ENCODE measurements around the gene RSBN1.

DNA sequence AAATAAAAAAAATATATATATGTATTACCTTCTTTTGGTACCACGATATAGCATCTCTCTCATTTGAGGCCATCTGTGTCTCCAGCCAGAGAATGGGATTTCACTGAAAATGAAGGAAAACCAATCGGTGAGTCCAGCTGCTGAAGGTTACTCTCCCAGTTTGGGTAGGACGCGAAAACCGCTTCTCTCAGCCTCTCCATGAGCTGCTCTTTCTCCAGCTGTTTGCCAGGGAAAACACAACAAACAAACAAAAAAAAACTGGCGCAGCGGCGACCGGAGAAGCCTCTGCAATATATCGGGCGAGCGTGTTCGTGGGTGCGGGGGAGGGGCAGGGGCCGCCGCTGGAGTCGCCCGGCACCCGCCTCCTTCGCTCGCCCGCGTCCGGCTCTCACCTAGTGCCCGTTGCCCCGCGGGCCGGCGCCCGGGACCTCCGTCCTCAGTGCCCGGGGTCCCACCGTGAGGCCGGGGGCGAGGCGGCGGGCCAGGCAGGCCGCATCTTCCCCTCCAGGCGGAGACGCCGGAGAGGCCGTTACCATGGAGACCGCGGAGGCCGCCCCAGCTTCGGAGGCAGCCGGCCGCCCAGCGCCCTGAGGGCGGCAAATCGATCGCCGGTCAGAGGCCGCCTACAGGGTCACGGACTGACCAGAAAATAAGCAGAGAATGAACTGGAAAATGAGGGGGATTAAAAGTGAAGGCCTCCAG, 53.5 kb downstream of the RSBN1 start:
- TF ChIP-seq, protein P1, sequence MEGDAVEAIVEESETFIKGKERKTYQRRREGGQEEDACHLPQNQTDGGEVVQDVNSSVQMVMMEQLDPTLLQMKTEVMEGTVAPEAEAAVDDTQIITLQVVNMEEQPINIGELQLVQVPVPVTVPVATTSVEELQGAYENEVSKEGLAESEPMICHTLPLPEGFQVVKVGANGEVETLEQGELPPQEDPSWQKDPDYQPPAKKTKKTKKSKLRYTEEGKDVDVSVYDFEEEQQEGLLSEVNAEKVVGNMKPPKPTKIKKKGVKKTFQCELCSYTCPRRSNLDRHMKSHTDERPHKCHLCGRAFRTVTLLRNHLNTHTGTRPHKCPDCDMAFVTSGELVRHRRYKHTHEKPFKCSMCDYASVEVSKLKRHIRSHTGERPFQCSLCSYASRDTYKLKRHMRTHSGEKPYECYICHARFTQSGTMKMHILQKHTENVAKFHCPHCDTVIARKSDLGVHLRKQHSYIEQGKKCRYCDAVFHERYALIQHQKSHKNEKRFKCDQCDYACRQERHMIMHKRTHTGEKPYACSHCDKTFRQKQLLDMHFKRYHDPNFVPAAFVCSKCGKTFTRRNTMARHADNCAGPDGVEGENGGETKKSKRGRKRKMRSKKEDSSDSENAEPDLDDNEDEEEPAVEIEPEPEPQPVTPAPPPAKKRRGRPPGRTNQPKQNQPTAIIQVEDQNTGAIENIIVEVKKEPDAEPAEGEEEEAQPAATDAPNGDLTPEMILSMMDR (IDR thresholded peaks at IDR 0.05 in 2 of 3, conservative IDR thresholded peaks at IDR 0.05 in 1 of 3; ENCODE audit: borderline replicate concordance in 1 of 3, insufficient read depth in 1 of 3, low read depth in 2 of 3, low read length in 2 of 3) = no peak
- TF ChIP-seq ELF1 (IDR thresholded peaks at IDR 0.05; ENCODE audit: borderline replicate concordance, low read depth) (no peak), POLR2A (IDR thresholded peaks at IDR 0.05; ENCODE audit: borderline replicate concordance, extremely low read depth, insufficient read depth, insufficient read length) (no peak), EZH2 (IDR thresholded peaks at IDR 0.05) (no peak), EZH2phosphoT487 (IDR thresholded peaks at IDR 0.05; ENCODE audit: borderline replicate concordance) (no peak), TCF7L2 (IDR thresholded peaks at IDR 0.05; ENCODE audit: borderline replicate concordance, extremely low read depth, insufficient read depth, insufficient read length) (no peak), RAD21 (IDR thresholded peaks at IDR 0.05; ENCODE audit: low read depth) (no peak), POLR2AphosphoS5 (IDR thresholded peaks at IDR 0.05; ENCODE audit: low read depth, low read length) (no peak), SP1 (IDR thresholded peaks at IDR 0.05; ENCODE audit: low read depth) (no peak), YY1 (IDR thresholded peaks at IDR 0.05; ENCODE audit: extremely low read depth, insufficient replicate concordance, low read depth, low read length) (no peak), ZNF274 (IDR thresholded peaks at IDR 0.05; ENCODE audit: low read depth, low read length) (no peak)
- TF ChIP-seq, protein P2, sequence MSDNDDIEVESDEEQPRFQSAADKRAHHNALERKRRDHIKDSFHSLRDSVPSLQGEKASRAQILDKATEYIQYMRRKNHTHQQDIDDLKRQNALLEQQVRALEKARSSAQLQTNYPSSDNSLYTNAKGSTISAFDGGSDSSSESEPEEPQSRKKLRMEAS (IDR thresholded peaks at IDR 0.05) = no peak
